Stimulated activated CD8-positive, alpha-beta memory T cell treated with anti-CD3 and anti-CD28 coated beads, Interleukin-4, amount 100 ng/mL, for 4 hours (primary cell): ENCODE data around the gene SDHAF4.
"Not testable (repeated sequence)": the region's sequence is repeated elsewhere in the genome, so short reads cannot be mapped to it uniquely, and the experiment has no call there.

ENCODE experiments used
- DNase-seq, 2 donors: peaks; one replicate each; pipeline ENCODE4 v3.0.0-alpha.2; 2020; ENCODE audit warnings: low read depth in 2 of 2, low spot score in 1 of 2

The SDHAF4 gene

GRCh38 chr6:70566751-70567382 lies at the start of gene SDHAF4:
Gene SDHAF4 (plus strand): TSS chr6:70566930. CDS start chr6:70566941, 11 bp downstream.
- DNase-seq: peak; percentile 87 to 92

- no peak for DNase-seq
These were observed 48.0 kb upstream of the SDHAF4 start for GRCh38 chr6:70518723-70519122.

GRCh38 chr6:70520575-70520974 lies 46.2 kb upstream of the SDHAF4 start:
- no peak for DNase-seq

- no peak for DNase-seq
These were observed 41.9 kb upstream of the SDHAF4 start for GRCh38 chr6:70524721-70525286.

GRCh38 chr6:70527071-70527737 lies 39.5 kb upstream of the SDHAF4 start:
- no peak for DNase-seq

GRCh38 chr6:70530023-70530422 lies 36.7 kb upstream of the SDHAF4 start:
- no peak for DNase-seq

GRCh38 chr6:70531133-70531532 lies 35.6 kb upstream of the SDHAF4 start:
- no peak for DNase-seq

- DNase-seq: no peak
These were observed 29.5 kb upstream of the SDHAF4 start for GRCh38 chr6:70537266-70537665.

- DNase-seq: no peak
These were observed 28.4 kb upstream of the SDHAF4 start for GRCh38 chr6:70538376-70538775.

- DNase-seq: no peak
These were observed 19.4 kb upstream of the SDHAF4 start for GRCh38 chr6:70547313-70547712.

- DNase-seq: no peak
These were observed 18.8 kb upstream of the SDHAF4 start for GRCh38 chr6:70547905-70548304.

- no peak for DNase-seq
These were observed 17.4 kb upstream of the SDHAF4 start for GRCh38 chr6:70549327-70549726.

- no peak for DNase-seq
These were observed 15.2 kb upstream of the SDHAF4 start for GRCh38 chr6:70551566-70551965.

GRCh38 chr6:70552286-70552940 lies 14.3 kb upstream of the SDHAF4 start:
- not testable (repeated sequence) for DNase-seq

GRCh38 chr6:70552974-70553373 lies 13.8 kb upstream of the SDHAF4 start:
- DNase-seq: no peak

GRCh38 chr6:70557998-70558397 lies 8.7 kb upstream of the SDHAF4 start:
- no peak for DNase-seq

- not testable (repeated sequence) for DNase-seq
These were observed 4.3 kb upstream of the SDHAF4 start for GRCh38 chr6:70562401-70562800.

GRCh38 chr6:70563530-70563929 lies 3.2 kb upstream of the SDHAF4 start:
- DNase-seq: no peak

GRCh38 chr6:70574643-70575042 lies 7.9 kb downstream of the SDHAF4 start:
- DNase-seq: no peak

- DNase-seq: no peak
These were observed 9.3 kb downstream of the SDHAF4 start for GRCh38 chr6:70575899-70576495.

- DNase-seq: no peak
These were observed 19.4 kb downstream of the SDHAF4 start for GRCh38 chr6:70586114-70586513.

- no peak for DNase-seq
These were observed 23.7 kb downstream of the SDHAF4 start for GRCh38 chr6:70590400-70590799.
